Measurements from ENCODE around the gene FAM107B.
A peak's percentile ranks its signal among the peaks of the same experiment; 100 is the strongest.

Gene FAM107B

GRCh38 chr10:14554491-14555205 is 220.0 kb downstream of the FAM107B start:
- DNase-seq = no peak

- no peak for DNase-seq
Observed at GRCh38 chr10:14554091-14554490, 220.6 kb downstream of the FAM107B start.

GRCh38 chr10:14553448-14553847 is 221.2 kb downstream of the FAM107B start:
- peak; percentile 47 for DNase-seq

GRCh38 chr10:14552015-14552414 is 222.7 kb downstream of the FAM107B start:
- DNase-seq = no peak

- DNase-seq = no peak
Observed at GRCh38 chr10:14550471-14550981, 224.2 kb downstream of the FAM107B start.

- DNase-seq = no peak
Observed at GRCh38 chr10:14549496-14549895, 225.2 kb downstream of the FAM107B start.

GRCh38 chr10:14548970-14549369 is 225.7 kb downstream of the FAM107B start:
- DNase-seq = no peak

GRCh38 chr10:14548474-14548873 is 226.2 kb downstream of the FAM107B start:
- DNase-seq = no peak

- DNase-seq = no peak
Observed at GRCh38 chr10:14547816-14548215, 226.9 kb downstream of the FAM107B start.

GRCh38 chr10:14545827-14546226 is 228.9 kb downstream of the FAM107B start:
- peak; percentile 62 for DNase-seq

- DNase-seq = no peak
Observed at GRCh38 chr10:14543904-14544210, 230.8 kb downstream of the FAM107B start.

- no peak for DNase-seq
Observed at GRCh38 chr10:14543046-14543903, 231.4 kb downstream of the FAM107B start.

GRCh38 chr10:14541379-14541778 is 233.3 kb downstream of the FAM107B start:
- no peak for DNase-seq

- DNase-seq = no peak
Observed at GRCh38 chr10:14540611-14541010, 234.1 kb downstream of the FAM107B start.

GRCh38 chr10:14540062-14540461 is 234.6 kb downstream of the FAM107B start:
- no peak for DNase-seq

GRCh38 chr10:14539176-14539575 is 235.5 kb downstream of the FAM107B start:
- DNase-seq = no peak

- peak; percentile 59 for DNase-seq
Observed at GRCh38 chr10:14536241-14537213, 238.2 kb downstream of the FAM107B start.

GRCh38 chr10:14535457-14536130 is 239.1 kb downstream of the FAM107B start:
- no peak for DNase-seq

- DNase-seq = no peak
Observed at GRCh38 chr10:14534152-14534551, 240.5 kb downstream of the FAM107B start.

GRCh38 chr10:14533295-14533694 is 241.4 kb downstream of the FAM107B start:
- DNase-seq = no peak

- peak; percentile 23 for DNase-seq
Observed at GRCh38 chr10:14532473-14533251, 242.0 kb downstream of the FAM107B start.
